Hepatocyte (in vitro differentiated cells): ENCODE data around the gene THRA. TPM values are rescaled to one million over a fixed set of nuclear protein-coding genes. Genes with fewer than 3 reads are reported as not detected.

Experiments
- DNase-seq: peaks from one replicate; pipeline ENCODE4 v3.0.0-alpha.2; 2016; ENCODE audit warnings: low spot score
- H2AFZ ChIP-seq: fragments of 200-600 bp; sonication (generic); 2 replicates; pipeline ENCODE4 v1.6.0; 2016; ENCODE audit warnings: antibody characterized with exemption, mild to moderate bottlenecking
- H3K27ac ChIP-seq: fragments of 200-600 bp; sonication (generic); 2 replicates; pipeline ENCODE4 v1.5.1; 2016; ENCODE audit warnings: mild to moderate bottlenecking
- H3K27me3 ChIP-seq: fragments of 200-600 bp; sonication (generic); 2 replicates; pipeline ENCODE4 v1.6.1; 2016
- H3K36me3 ChIP-seq: fragments of 200-600 bp; sonication (generic); replicated peaks from 2 replicates; pipeline ENCODE4 v1.5.1; 2016; ENCODE audit warnings: low read depth; ENCODE audit not compliant: insufficient read depth
- H3K4me1 ChIP-seq: fragments of 200-600 bp; sonication (generic); 2 replicates; pipeline ENCODE4 v1.5.1; 2016; ENCODE audit warnings: mild to moderate bottlenecking, moderate library complexity; ENCODE audit not compliant: insufficient read depth
- H3K4me2 ChIP-seq: fragments of 200-600 bp; sonication (generic); 2 replicates; pipeline ENCODE4 v1.6.0; 2016
- H3K4me3 ChIP-seq: fragments of 200-600 bp; sonication (generic); 2 replicates; pipeline ENCODE4 v1.5.1; 2016; ENCODE audit warnings: mild to moderate bottlenecking
- H3K79me2 ChIP-seq: fragments of 200-600 bp; sonication (generic); 2 replicates; pipeline ENCODE4 v1.6.0; 2017; ENCODE audit warnings: mild to moderate bottlenecking
- H3K9me2 ChIP-seq: fragments of 200-600 bp; sonication (generic); replicated peaks from 2 replicates; pipeline ENCODE4 v1.6.0; 2017; ENCODE audit warnings: mild to moderate bottlenecking; ENCODE audit not compliant: insufficient read depth
- H3K9me3 ChIP-seq: fragments of 200-600 bp; sonication (generic); 2 replicates; pipeline ENCODE4 v1.5.1; 2016; ENCODE audit warnings: low read depth, mild to moderate bottlenecking
- H4K20me1 ChIP-seq: fragments of 200-600 bp; sonication (generic); 2 replicates; pipeline ENCODE4 v1.6.0; 2016; ENCODE audit warnings: mild to moderate bottlenecking; ENCODE audit not compliant: insufficient read depth, poor library complexity, severe bottlenecking
- CTCF ChIP-seq: fragments of 200-600 bp; sonication (generic); IDR thresholded peaks from 2 replicates; pipeline ENCODE4 v1.5.1; 2016; ENCODE audit warnings: antibody characterized with exemption, mild to moderate bottlenecking; ENCODE audit not compliant: poor library complexity
- EZH2 ChIP-seq: fragments of 200-600 bp; sonication (generic); IDR thresholded peaks from 2 replicates; pipeline ENCODE4 v1.6.1; 2016; ENCODE audit warnings: antibody characterized with exemption, mild to moderate bottlenecking, borderline replicate concordance
- EZH2phosphoT487 ChIP-seq: fragments of 200-600 bp; sonication (generic); IDR thresholded peaks from one replicate; pipeline ENCODE4 v1.6.1; 2018; ENCODE audit warnings: antibody characterized with exemption, mild to moderate bottlenecking, low read depth, moderate library complexity; ENCODE audit not compliant: unreplicated experiment, severe bottlenecking
- WGBS: methylation state at CpG from one replicate; pipeline ENCODE4 v1.1.6; 2016; ENCODE audit warnings: low lambda C conversion rate; ENCODE audit errors: missing lambda C conversion rate; 5-methylcytosine and 5-hydroxymethylcytosine counted together
- polyA plus RNA-seq: library from polyadenylated mRNA; unstranded; fragments of >200 nt; fragmentation: Nextera tagmentation; extraction: Ambion mirVana; gene quantifications from 2 replicates; pipeline ENCODE4 v1.2.1, GENCODE V29; 2016
- total RNA-seq: library from RNA; depleted of rRNA; stranded (reverse); fragments of >200 nt; gene quantifications from 2 replicates; pipeline ENCODE4 v1.2.3, GENCODE V29; 2014

Gene THRA
- total and polyA plus RNA-seq, 2 experiments from 2014 or later = 22.5 to 35.3 TPM

DNA sequence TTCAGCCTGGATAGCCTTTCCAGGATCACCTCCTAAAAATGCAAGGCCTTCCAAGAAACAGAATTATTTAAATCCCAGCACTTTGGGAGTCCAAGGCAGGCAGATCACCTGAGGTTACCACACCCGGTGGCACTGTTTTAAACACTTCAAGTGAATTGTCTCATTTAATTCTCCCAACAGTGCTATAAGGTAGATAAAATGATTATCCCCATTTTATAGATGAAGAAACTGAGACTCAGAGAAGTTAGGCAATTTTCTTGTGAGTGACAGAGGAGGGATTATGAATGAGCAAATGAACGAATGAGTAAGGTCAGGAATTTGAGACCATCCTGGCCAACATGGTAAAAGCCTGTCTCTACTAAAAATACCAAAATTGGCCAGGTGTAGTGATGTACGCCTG is 16.8 kb downstream of the THRA start:
- Histone ChIP-seq H4K20me1 (peaks cover 3% of the 10 kb centered on the region), H3K27ac (no peak overlapping the region), H3K9me2 (no peaks in the 10 kb centered on the region), H3K79me2 (peaks cover 26% of the 10 kb centered on the region), H2AFZ (no peak overlapping the region), H3K9me3 (no peaks in the 10 kb centered on the region), H3K4me3 (no peak overlapping the region), H3K27me3 (no peaks in the 10 kb centered on the region), H3K4me1 (peaks cover 19% of the 10 kb centered on the region), H3K36me3 (no peaks in the 10 kb centered on the region), H3K4me2 (no peak overlapping the region)
- 89% methylated on average over 3 of the region's 3 CpGs for WGBS
- TF ChIP-seq CTCF = no peak
- TF ChIP-seq EZH2 = no peak
- DNase-seq = no peak

- H3K9me3 ChIP-seq = no peaks in the 10 kb centered on the region
- H2AFZ ChIP-seq = no peak overlapping the region
- H3K27ac ChIP-seq = no peak overlapping the region
- TF ChIP-seq EZH2 (no peak), EZH2phosphoT487 (no peak), CTCF (no peak)
- no peak overlapping the region for H3K4me2 ChIP-seq
- 98% methylated on average over 14 of the region's 14 CpGs for WGBS
- peaks cover 3% of the 10 kb centered on the region for H3K79me2 ChIP-seq
- no peaks in the 10 kb centered on the region for H3K9me2 ChIP-seq
- H3K36me3 ChIP-seq = no peaks in the 10 kb centered on the region
- no peaks in the 10 kb centered on the region for H3K4me1 ChIP-seq
- H3K4me3 ChIP-seq = no peak overlapping the region
- no peaks in the 10 kb centered on the region for H4K20me1 ChIP-seq
- no peaks in the 10 kb centered on the region for H3K27me3 ChIP-seq
- no peak for DNase-seq
Observed at GRCh38 chr17:40084477-40084876, 21.7 kb downstream of the THRA start.

DNA sequence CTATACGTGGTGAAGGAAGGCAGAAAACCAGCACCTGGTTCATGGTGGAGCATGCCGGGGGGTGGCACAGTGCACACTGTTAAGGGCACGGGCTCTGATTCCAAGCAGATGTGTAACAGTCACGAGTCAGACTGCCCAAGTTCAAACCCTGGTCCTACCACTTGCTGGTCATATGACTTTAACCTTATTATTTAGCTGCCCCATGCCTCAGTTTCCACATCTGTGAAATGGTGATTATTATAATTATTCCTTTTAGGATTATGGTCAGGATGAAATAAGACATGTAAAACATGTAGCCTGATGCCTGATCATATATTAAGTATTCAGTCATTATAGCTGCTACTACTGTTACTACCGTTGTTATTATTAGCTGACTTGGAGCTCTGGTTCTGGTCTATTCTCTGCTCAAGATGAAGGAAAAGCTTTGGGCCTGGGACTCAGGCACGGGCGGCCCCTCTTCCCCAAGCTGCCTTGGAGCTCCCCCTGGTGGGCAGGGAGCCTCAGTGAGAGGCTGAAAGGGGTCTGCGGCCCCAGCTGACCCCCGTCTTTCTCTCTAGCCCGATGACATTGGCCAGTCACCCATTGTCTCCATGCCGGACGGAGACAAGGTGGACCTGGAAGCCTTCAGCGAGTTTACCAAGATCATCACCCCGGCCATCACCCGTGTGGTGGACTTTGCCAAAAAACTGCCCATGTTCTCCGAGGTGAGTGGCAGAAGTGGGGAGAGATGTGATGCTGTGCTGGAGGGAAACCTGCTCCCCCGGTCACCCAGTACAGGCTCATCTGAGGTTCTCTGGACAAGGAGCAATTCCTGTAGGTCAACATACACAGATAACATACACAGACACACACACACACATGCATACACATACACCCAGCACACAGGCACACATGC is 23.6 kb downstream of the THRA start:
- TF ChIP-seq EZH2 (no peak), EZH2phosphoT487 (no peak), CTCF (peak; percentile 69)
- Histone ChIP-seq H3K27me3 (no peaks in the 10 kb centered on the region), H3K4me2 (no peak overlapping the region), H3K9me2 (no peaks in the 10 kb centered on the region), H2AFZ (no peak overlapping the region), H3K9me3 (no peaks in the 10 kb centered on the region), H3K4me1 (no peaks in the 10 kb centered on the region), H3K36me3 (no peaks in the 10 kb centered on the region), H4K20me1 (no peaks in the 10 kb centered on the region), H3K79me2 (no peaks in the 10 kb centered on the region), H3K4me3 (no peak overlapping the region), H3K27ac (no peak overlapping the region)
- peak; percentile 72 for DNase-seq
- 74% methylated on average over 17 of the region's 17 CpGs for WGBS
